Suppressor macrophage (primary cell): ENCODE results near the gene FYN.

Experiments
- DNase-seq, 4 experiments: peaks; one replicate each; pipeline ENCODE4 v3.0.0-alpha.2; 2020 to 2022

Gene FYN

GRCh38 chr6:111620169-111620568, 253.1 kb downstream of the FYN start:
- DNase-seq, result no peak

- DNase-seq, result no peak
Observed at GRCh38 chr6:111618407-111618806, 254.8 kb downstream of the FYN start.

GRCh38 chr6:111617149-111617548, 256.1 kb downstream of the FYN start:
- no peak for DNase-seq

DNA sequence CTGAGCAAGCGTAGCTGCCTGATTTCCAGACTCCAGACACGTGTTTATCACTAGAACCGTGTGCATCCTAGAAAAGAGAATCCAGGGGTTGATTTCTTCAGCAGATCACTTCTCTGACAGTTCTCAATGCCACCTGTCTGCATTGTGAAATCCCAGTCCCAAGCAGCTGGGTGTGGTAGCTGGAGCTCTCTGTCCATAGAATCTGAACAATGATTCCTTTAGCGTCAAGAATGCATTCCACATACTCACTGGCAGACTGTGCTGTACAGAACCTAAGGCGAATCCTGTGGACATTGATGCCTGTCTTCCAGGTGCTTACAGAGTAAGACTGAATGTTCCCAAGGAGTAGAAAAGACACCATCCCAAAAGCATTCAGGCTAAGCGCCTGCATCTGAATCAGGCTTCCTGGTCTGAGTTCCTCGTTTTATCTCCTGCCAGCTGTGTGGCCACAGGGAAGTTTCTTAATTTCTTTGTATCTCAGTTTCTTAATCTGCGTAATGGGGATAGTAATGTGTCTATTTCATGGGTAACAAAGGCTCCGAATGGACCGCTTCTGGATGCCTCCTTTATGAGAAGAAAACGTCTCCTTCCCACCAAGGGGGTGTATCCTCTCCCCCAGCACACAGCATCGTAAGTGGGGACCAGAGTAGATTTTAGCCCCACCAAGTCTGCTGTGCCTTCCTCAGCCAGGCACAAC, 257.2 kb downstream of the FYN start:
- peak in 1 of 4 experiments; percentile 20 for DNase-seq

- peak in 3 of 4 experiments; percentile 26 to 52 (median 43) for DNase-seq
Observed at GRCh38 chr6:111614833-111615582, 258.2 kb downstream of the FYN start.

GRCh38 chr6:111612379-111612778, 260.9 kb downstream of the FYN start:
- DNase-seq, result no peak

DNA sequence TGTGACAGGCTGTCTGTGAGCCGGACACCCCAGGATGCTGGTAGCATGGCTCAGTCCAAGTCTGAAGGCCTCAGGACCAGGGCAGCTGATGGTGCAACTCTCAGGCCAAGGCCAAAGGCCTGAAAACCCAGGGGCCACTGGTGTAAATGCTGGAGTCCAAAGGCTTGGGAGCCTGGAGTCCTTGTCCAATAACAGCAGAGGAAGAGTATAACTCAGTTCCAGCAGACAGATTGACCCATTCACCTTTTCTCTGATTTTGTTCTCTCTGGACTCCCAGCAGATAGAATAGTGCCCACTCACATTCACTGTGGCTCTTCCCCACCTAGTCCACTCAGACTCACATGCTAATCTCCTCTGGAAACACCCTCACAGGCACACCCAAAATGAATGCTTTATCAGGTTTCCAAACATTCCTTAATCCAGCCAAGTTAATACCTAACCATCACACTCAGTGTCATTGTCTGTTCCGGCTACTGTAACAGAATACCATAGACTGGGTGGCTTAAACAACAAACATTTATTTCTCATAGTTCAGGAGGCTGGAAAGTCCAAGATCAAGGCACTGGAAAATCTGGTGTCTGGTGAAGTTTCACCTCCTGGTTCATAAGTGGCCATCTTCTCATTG, 262.6 kb downstream of the FYN start:
- no peak for DNase-seq
